GM18499 (cell line): ENCODE measurements around the gene TXNDC16.

ENCODE experiments used
- ATAC-seq: cut with Tn5 transposase; IDR thresholded peaks from one replicate; pipeline ENCODE4 v1.9.1; 2021; ENCODE audit warnings: moderate number of reproducible peaks; ENCODE audit not compliant: insufficient read depth, unreplicated experiment

The TXNDC16 gene

DNA sequence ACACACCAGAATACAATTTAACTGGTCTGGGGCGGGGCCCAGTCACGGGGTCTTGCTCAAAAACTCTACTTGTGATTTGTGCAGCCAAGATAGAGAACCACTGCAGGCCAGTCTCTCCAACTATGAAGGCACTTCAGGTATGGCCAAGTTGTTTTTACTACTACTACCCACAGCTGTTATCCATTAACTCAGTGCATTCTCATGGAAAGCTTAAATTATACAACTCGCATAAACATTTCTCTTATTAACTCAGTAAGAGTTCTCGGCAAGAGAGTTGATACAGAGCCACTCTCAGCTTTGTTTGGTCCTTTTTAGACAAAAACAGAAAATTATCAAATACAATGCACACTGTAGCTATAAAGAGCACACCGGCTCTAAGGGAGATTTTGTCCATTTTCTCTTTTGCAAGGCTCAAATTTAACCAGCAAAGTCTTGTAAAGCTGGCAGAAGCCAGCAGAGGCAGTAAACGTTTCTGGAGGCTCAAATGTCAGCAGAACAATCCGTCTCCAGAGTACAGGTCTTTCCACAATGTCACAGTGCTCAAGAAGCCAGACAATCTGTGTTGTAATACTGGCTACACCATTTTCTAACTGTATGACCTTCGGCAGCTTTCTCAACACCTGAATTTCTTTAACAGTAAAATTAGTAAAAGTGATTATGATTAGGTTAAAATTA, 152.2 kb downstream of the TXNDC16 start:
- ATAC-seq, result no peak

DNA sequence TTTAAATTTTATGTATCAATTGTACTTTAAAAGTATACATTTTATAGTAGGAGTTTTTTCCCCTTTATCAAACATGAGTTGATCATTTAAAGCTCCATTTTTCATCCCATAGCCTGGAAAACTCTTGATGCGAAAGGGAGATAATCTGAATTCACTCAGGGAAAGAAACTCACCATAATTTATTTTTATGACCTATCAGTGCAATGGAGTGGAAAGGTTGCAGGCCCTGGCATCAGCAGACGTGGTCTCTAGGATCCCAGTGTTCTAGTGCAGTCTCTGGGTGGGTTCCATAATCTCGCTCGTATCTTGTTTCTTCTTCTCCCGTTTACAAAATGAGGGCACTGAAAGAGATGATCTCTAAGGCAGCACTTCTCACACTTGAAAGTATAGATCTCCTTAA, 153.2 kb downstream of the TXNDC16 start:
- ATAC-seq, result no peak

- no peak for ATAC-seq
Measured at GRCh38 chr14:52397844-52398243, 154.5 kb downstream of the TXNDC16 start.

DNA sequence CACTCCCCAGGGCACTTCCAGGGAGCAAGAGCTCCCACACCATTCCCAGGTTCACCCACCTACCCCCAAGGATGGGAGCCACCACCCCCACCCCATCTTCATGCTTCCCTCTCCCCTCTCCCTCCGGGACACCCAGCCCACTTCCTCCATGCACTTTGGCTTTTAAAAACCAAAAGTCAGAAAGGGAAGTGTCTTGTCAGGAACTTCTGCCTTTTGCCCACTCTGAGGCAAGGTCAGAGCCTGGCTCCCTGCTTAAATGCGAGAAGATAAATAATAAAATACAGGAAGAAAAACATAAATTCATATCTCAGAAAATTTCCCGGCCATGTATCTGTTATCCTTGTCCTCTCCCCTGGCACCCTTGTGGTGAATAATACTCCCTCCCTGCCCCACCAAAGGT, 156.6 kb downstream of the TXNDC16 start:
- ATAC-seq, result no peak

- ATAC-seq, result no peak
Measured at GRCh38 chr14:52391881-52392615, 160.3 kb downstream of the TXNDC16 start.
